MM.1S (cell line): ENCODE data around the gene LMOD3.

ENCODE experiments used
- DNase-seq: peaks from one replicate; pipeline ENCODE4 v3.0.0-alpha.2; 2015
- H2AFZ ChIP-seq: fragments of 300-600 bp; sonication (generic); 2 replicates; pipeline ENCODE4 v1.6.0; 2016; ENCODE audit warnings: antibody characterized with exemption, low read length
- H3F3A ChIP-seq: fragments of 300-600 bp; sonication (generic); 2 replicates; pipeline ENCODE4 v1.6.1; 2016; ENCODE audit warnings: mild to moderate bottlenecking, antibody characterized with exemption, low read length, moderate library complexity, mixed read lengths; ENCODE audit not compliant: insufficient read depth
- H3K27ac ChIP-seq: fragments of 300-600 bp; sonication (generic); 2 replicates; pipeline ENCODE4 v1.5.1; 2016; ENCODE audit warnings: mild to moderate bottlenecking, low read length
- H3K27me3 ChIP-seq: fragments of 300-600 bp; sonication (generic); replicated peaks from 2 replicates; pipeline ENCODE4 v1.6.0; 2016; ENCODE audit warnings: low read length; ENCODE audit not compliant: insufficient read depth
- H3K36me3 ChIP-seq: fragments of 300-600 bp; sonication (generic); replicated peaks from 2 replicates; pipeline ENCODE4 v1.6.1; 2016; ENCODE audit warnings: mild to moderate bottlenecking, low read length, mixed read lengths; ENCODE audit not compliant: insufficient read depth
- H3K4me1 ChIP-seq: fragments of 300-600 bp; sonication (generic); 2 replicates; pipeline ENCODE4 v1.6.1; 2016; ENCODE audit warnings: low read length, mixed read lengths
- H3K4me2 ChIP-seq: fragments of 300-600 bp; sonication (generic); 2 replicates; pipeline ENCODE4 v1.6.0; 2016; ENCODE audit warnings: low read depth, low read length
- H3K4me3 ChIP-seq: fragments of 300-600 bp; sonication (generic); 2 replicates; pipeline ENCODE4 v1.5.1; 2016; ENCODE audit warnings: low read length, mixed read lengths
- H3K79me2 ChIP-seq: fragments of 300-600 bp; sonication (generic); 2 replicates; pipeline ENCODE4 v1.6.1; 2016; ENCODE audit warnings: mixed run types, low read length, mixed read lengths
- H3K9ac ChIP-seq: fragments of 300-600 bp; sonication (generic); 2 replicates; pipeline ENCODE4 v1.6.1; 2016; ENCODE audit warnings: low read length, mixed read lengths
- H3K9me2 ChIP-seq: fragments of 300-600 bp; sonication (generic); replicated peaks from 2 replicates; pipeline ENCODE4 v1.6.1; 2016; ENCODE audit warnings: mild to moderate bottlenecking, low read length, mixed read lengths; ENCODE audit not compliant: insufficient read depth
- H3K9me3 ChIP-seq: fragments of 300-600 bp; sonication (generic); replicated peaks from 2 replicates; pipeline ENCODE4 v1.6.1; 2016; ENCODE audit warnings: mild to moderate bottlenecking, low read length, mixed read lengths; ENCODE audit not compliant: insufficient read depth
- H4K20me1 ChIP-seq: fragments of 300-600 bp; sonication (generic); 2 replicates; pipeline ENCODE4 v1.6.1; 2016; ENCODE audit warnings: mild to moderate bottlenecking, low read length, moderate library complexity, mixed read lengths; ENCODE audit not compliant: insufficient read depth
- CTCF ChIP-seq: fragments of 300-600 bp; sonication (generic); IDR thresholded peaks from 2 replicates; pipeline ENCODE4 v1.5.1; 2016; ENCODE audit warnings: antibody characterized with exemption, low read length, mixed read lengths
- EZH2 ChIP-seq: fragments of 300-600 bp; sonication (generic); optimal IDR thresholded peaks from 2 replicates; pipeline ENCODE3; 2017; ENCODE audit warnings: low read depth, mild to moderate bottlenecking, antibody characterized with exemption, low read length, mixed read lengths
- EZH2phosphoT487 ChIP-seq: fragments of 300-600 bp; sonication (generic); IDR thresholded peaks from 2 replicates; pipeline ENCODE4 v1.6.1; 2018; ENCODE audit warnings: antibody characterized with exemption, low read length

LMOD3 gene

GRCh38 chr3:69121513-69121912 is 882 bp downstream of the LMOD3 start:
- H3K9ac ChIP-seq = no peak overlapping the region
- H3K27me3 ChIP-seq = no peaks in the 10 kb centered on the region
- no peaks in the 10 kb centered on the region for H3F3A ChIP-seq
- no peak for DNase-seq
- no peaks in the 10 kb centered on the region for H3K79me2 ChIP-seq
- no peaks in the 10 kb centered on the region for H3K9me3 ChIP-seq
- H3K36me3 ChIP-seq = no peaks in the 10 kb centered on the region
- H2AFZ ChIP-seq = peak overlapping the region; percentile 53; the same call in 1 of the 2 replicates
- no peaks in the 10 kb centered on the region for H4K20me1 ChIP-seq
- H3K27ac ChIP-seq = no peak overlapping the region
- no peaks in the 10 kb centered on the region for H3K9me2 ChIP-seq
- peak overlapping the region; percentile 27; the same call in 1 of the 2 replicates for H3K4me2 ChIP-seq
- H3K4me1 ChIP-seq = peaks cover 7% of the 10 kb centered on the region
- H3K4me3 ChIP-seq = no peak overlapping the region
- TF ChIP-seq CTCF (no peak), EZH2phosphoT487 (no peak), EZH2 (no peak)

- peak; percentile 90 for DNase-seq
- H3K4me2 ChIP-seq = peak overlapping the region; percentile 27; the same call in 1 of the 2 replicates
- 0 out of 2 replicates have a peak, but pooled peaks cover 3% of the 10 kb centered on the region for H3F3A ChIP-seq
- no peaks in the 10 kb centered on the region for H3K9me3 ChIP-seq
- no peak overlapping the region for H3K9ac ChIP-seq
- TF ChIP-seq CTCF (peak; percentile 94), EZH2 (no peak)
- H3K27me3 ChIP-seq = no peaks in the 10 kb centered on the region
- no peaks in the 10 kb centered on the region for H4K20me1 ChIP-seq
- H3K79me2 ChIP-seq = no peaks in the 10 kb centered on the region
- H3K36me3 ChIP-seq = no peaks in the 10 kb centered on the region
- peak overlapping the region; percentile 53 for H2AFZ ChIP-seq
- no peaks in the 10 kb centered on the region for H3K9me2 ChIP-seq
- peaks cover 13% of the 10 kb centered on the region for H3K4me1 ChIP-seq
- no peak overlapping the region for H3K27ac ChIP-seq
- no peak overlapping the region for H3K4me3 ChIP-seq
Measured at GRCh38 chr3:69120879-69121464, 1.4 kb downstream of the LMOD3 start.

- no peak for TF ChIP-seq EZH2
- no peak for TF ChIP-seq EZH2phosphoT487
- no peak for TF ChIP-seq CTCF
- 0 out of 2 replicates have a peak, but pooled peaks cover 5% of the 10 kb centered on the region for H3F3A ChIP-seq
Measured at GRCh38 chr3:69119681-69120080, 2.7 kb downstream of the LMOD3 start.

More at GRCh38 chr3:69119681-69120080, 2.7 kb downstream of the LMOD3 start:
- Histone ChIP-seq H3K36me3 (no peaks in the 10 kb centered on the region), H3K4me2 (no peak overlapping the region), H3K9me3 (no peaks in the 10 kb centered on the region), H3K4me3 (no peak overlapping the region), H3K4me1 (peaks cover 25% of the 10 kb centered on the region), H3K27me3 (no peaks in the 10 kb centered on the region), H3K9ac (no peak overlapping the region), H3K9me2 (no peaks in the 10 kb centered on the region), H3K27ac (no peak overlapping the region), H3K79me2 (no peaks in the 10 kb centered on the region), H4K20me1 (no peaks in the 10 kb centered on the region), H2AFZ (no peak overlapping the region)
- DNase-seq = no peak
